K562 (cell line): ENCODE data around the gene AK2. TPM values are rescaled to one million over a fixed set of nuclear protein-coding genes. Genes with fewer than 3 reads are reported as not detected.

ENCODE experiments used
- CSDE1 ChIP-seq, 2 experiments: fragments of 450-650 bp; IDR thresholded peaks; 2 replicates each; pipeline ENCODE4 v1.6.1; 2016; ENCODE audit warnings: mild to moderate bottlenecking in 1 of 2
- DPF2 ChIP-seq: fragments of 450-650 bp; IDR thresholded peaks from 2 replicates; pipeline ENCODE4 v1.6.1; 2016
- JUND ChIP-seq, 2 experiments: IDR thresholded peaks; 2 replicates in 1 of 2; 3 replicates in 1 of 2; pipeline ENCODE4 v1.6.1; 2011; ENCODE audit warnings: borderline replicate concordance in 2 of 2, low read depth in 2 of 2, low read length in 2 of 2, improper control_type of control experiment in 1 of 2, missing biosample characterization in 1 of 2, missing genetic modification characterization in 1 of 2, missing genetic modification reagents in 1 of 2
- KDM1A ChIP-seq, 2 experiments: fragments of 450-650 bp; IDR thresholded peaks; 2 replicates each; pipeline ENCODE4 v1.6.1; 2016; ENCODE audit warnings: mild to moderate bottlenecking in 2 of 2
- MNT ChIP-seq, 2 experiments: fragments of 450-650 bp; conservative IDR thresholded peaks; 2 replicates each; pipeline ENCODE4 v1.6.1; 2017; ENCODE audit warnings: mild to moderate bottlenecking in 2 of 2, moderate library complexity in 2 of 2
- RERE ChIP-seq: sonication (generic); formaldehyde crosslinking; IDR thresholded peaks from 2 replicates; pipeline ENCODE4 v1.8.0; 2023; ENCODE audit warnings: missing genetic modification reagents, mild to moderate bottlenecking, borderline replicate concordance
- RFX7 ChIP-seq: fragments of 250-450 bp; sonication (Bioruptor Pico); IDR thresholded peaks from 2 replicates; pipeline ENCODE4 v1.5.1; 2021; ENCODE audit warnings: mild to moderate bottlenecking
- SPI1 ChIP-seq: IDR thresholded peaks from 2 replicates; pipeline ENCODE4 v1.6.1; 2011; ENCODE audit warnings: low read depth, low read length, control low read depth, borderline replicate concordance
- ZBTB40 ChIP-seq, 2 experiments: fragments of 450-650 bp in 1 of 2; sonication (generic) in 1 of 2; formaldehyde crosslinking in 1 of 2; IDR thresholded peaks; 2 replicates each; pipeline versions ENCODE4 v1.7.1 to v1.9.0; 2016 to 2022; ENCODE audit warnings: inconsistent platforms in 1 of 2, mild to moderate bottlenecking in 1 of 2, missing genetic modification reagents in 1 of 2
- polyA plus RNA-seq, 8 experiments: library from polyadenylated mRNA; depleted of rRNA in 4 of 8; stranded (reverse) in 5 of 8; unstranded in 3 of 8; fragments of >200 nt; fragmentation: Nextera tagmentation in 2 of 8; fragmentation: Illumina TruSeq in 1 of 8; extraction: Ambion mirVana in 2 of 8; extraction: Trizol in 1 of 8; gene quantifications; 2 replicates each; pipeline versions ENCODE4 v1.2.1 to v1.2.3, GENCODE V29; 2011 to 2014; ENCODE audit warnings: inconsistent platforms in 1 of 8, missing spikeins in 1 of 8
- total RNA-seq, 7 experiments: library from RNA; depleted of rRNA in 6 of 7; stranded (reverse); fragments of >200 nt in 6 of 7; fragmentation: Illumina TruSeq in 2 of 7; extraction: Trizol in 2 of 7; gene quantifications; 2 replicates each; pipeline versions ENCODE4 v1.2.1 to v1.2.3, GENCODE V29; 2011 to 2021; ENCODE audit warnings: low replicate concordance in 1 of 7

Gene AK2
- total and polyA plus RNA-seq, 9 of the 15 experiments (the other 6 are each of a cell fraction or from before 2014, with no cell fraction given), result 105 to 1,050 (median 509) TPM

DNA sequence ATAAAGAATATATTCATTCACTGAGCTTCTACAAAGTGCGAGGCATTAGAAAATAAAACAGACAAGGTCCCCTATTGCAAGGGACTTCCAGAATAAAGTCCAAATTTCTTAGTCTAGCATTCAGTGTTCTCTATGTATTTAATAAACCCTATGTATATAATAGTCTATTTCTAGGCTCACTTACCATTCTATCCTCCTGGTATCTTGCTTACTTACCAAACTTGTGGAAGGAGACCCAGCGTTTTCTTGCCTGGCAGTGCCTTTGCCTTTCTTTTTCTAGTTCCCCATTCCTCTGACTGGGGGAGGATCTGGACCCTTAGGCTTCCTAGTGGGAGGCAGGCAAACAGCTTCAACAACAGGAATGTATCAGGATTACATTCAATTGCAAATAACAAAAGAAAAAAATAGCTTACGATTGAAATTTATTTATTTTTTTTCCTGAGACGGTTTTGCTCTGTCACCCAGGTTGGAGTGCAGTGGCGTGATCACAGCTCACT lies 71.4 kb downstream of the AK2 start (continued):
- TF ChIP-seq RERE (CRISPR knock-in tag) (no peak), KDM1A (IDR thresholded peaks at IDR 0.05) (no peak), SPI1 (0 out of 2 replicates have a peak, but pooled peaks have one; percentile 2), MNT (conservative IDR thresholded peaks at IDR 0.05) (peak in 1 of 2 experiments; percentile 30; a peak in 1 of 4 replicates), DPF2 (0 out of 2 replicates have a peak, but pooled peaks have one; percentile 7), RFX7 (CRISPR knock-in tag) (no peak), JUND (IDR thresholded peaks at IDR 0.05; ENCODE audit: borderline replicate concordance, low read depth, low read length) (no peak), JUND (tag; IDR thresholded peaks at IDR 0.05; ENCODE audit: borderline replicate concordance, low read depth, low read length) (no peak), ZBTB40 (IDR thresholded peaks at IDR 0.05) (0 out of 2 replicates have a peak, but pooled peaks have one; percentile 47), ZBTB40 (CRISPR knock-in tag; IDR thresholded peaks at IDR 0.05) (no peak), CSDE1 (IDR thresholded peaks at IDR 0.05) (0 out of 4 replicates have a peak, but pooled peaks of 1 of the 2 experiments have one; percentile 30)
